Fibroblast of skin of scalp (primary cell): ENCODE data around the gene MALSU1. TPM values are rescaled to one million over a fixed set of nuclear protein-coding genes. Genes with fewer than 3 reads are reported as not detected.
A peak's percentile ranks its signal among the peaks of the same experiment; 100 is the strongest.

Experiments used
- DNase-seq: peaks from one replicate; pipeline ENCODE4 v3.0.0-alpha.2; 2013
- polyA plus RNA-seq, 2 experiments: library from polyadenylated mRNA; unstranded; fragments of 120-200 nt; gene quantifications; one replicate each; pipeline ENCODE4 v1.2.1, GENCODE V29; 2013; ENCODE audit not compliant: insufficient read length in 2 of 2

Gene MALSU1
- polyA plus RNA-seq (2013, experiment 1 of 2; ENCODE audit: insufficient read length): 43.5 TPM
- 41.8 TPM for polyA plus RNA-seq (2013, experiment 2 of 2; ENCODE audit: insufficient read length)

GRCh38 chr7:23298885-23299769 is at the start of gene MALSU1:
TSS of gene MALSU1 (plus strand) at chr7:23299339. CDS start at chr7:23299353, 14 bp downstream.
- peak; percentile 97 for DNase-seq

- peak; percentile 3 for DNase-seq
These were observed 49.7 kb upstream of the MALSU1 start for GRCh38 chr7:23249486-23249885.

GRCh38 chr7:23254051-23254681 is 45.0 kb upstream of the MALSU1 start:
- peak; percentile 4 for DNase-seq

- DNase-seq: no peak
These were observed 42.4 kb upstream of the MALSU1 start for GRCh38 chr7:23256731-23257130.

- DNase-seq: no peak
These were observed 38.8 kb upstream of the MALSU1 start for GRCh38 chr7:23260371-23260770.

- DNase-seq: peak; percentile 62
These were observed 37.2 kb upstream of the MALSU1 start for GRCh38 chr7:23261843-23262452.

- DNase-seq: no peak
These were observed 34.2 kb upstream of the MALSU1 start for GRCh38 chr7:23264916-23265458.

- no peak for DNase-seq
These were observed 32.2 kb upstream of the MALSU1 start for GRCh38 chr7:23266918-23267317.

GRCh38 chr7:23267357-23267756 is 31.8 kb upstream of the MALSU1 start:
- DNase-seq: no peak

- DNase-seq: no peak
These were observed 31.0 kb upstream of the MALSU1 start for GRCh38 chr7:23268167-23268566.

GRCh38 chr7:23268746-23269145 is 30.4 kb upstream of the MALSU1 start:
- no peak for DNase-seq

- DNase-seq: no peak
These were observed 26.9 kb upstream of the MALSU1 start for GRCh38 chr7:23272275-23272674.

- peak; percentile 78 for DNase-seq
These were observed 26.0 kb upstream of the MALSU1 start for GRCh38 chr7:23273141-23273599.

- DNase-seq: no peak
These were observed 23.2 kb upstream of the MALSU1 start for GRCh38 chr7:23275912-23276311.

- peak; percentile 27 for DNase-seq
These were observed 22.8 kb upstream of the MALSU1 start for GRCh38 chr7:23276376-23276775.

GRCh38 chr7:23276947-23277346 is 22.2 kb upstream of the MALSU1 start:
- DNase-seq: no peak

GRCh38 chr7:23277359-23277989 is 21.7 kb upstream of the MALSU1 start:
- DNase-seq: peak; percentile 73

GRCh38 chr7:23279819-23280525 is 19.2 kb upstream of the MALSU1 start:
- DNase-seq: no peak

- DNase-seq: no peak
These were observed 16.1 kb upstream of the MALSU1 start for GRCh38 chr7:23283086-23283485.

- DNase-seq: no peak
These were observed 14.3 kb upstream of the MALSU1 start for GRCh38 chr7:23284871-23285270.
